ENCODE measurements around the gene PCDHGC3. TPM values are rescaled to one million over a fixed set of nuclear protein-coding genes. Genes with fewer than 3 reads are reported as not detected.

PCDHGC3 gene
- total RNA-seq, 1 donor from 2014 or later: 14.7 TPM

DNA sequence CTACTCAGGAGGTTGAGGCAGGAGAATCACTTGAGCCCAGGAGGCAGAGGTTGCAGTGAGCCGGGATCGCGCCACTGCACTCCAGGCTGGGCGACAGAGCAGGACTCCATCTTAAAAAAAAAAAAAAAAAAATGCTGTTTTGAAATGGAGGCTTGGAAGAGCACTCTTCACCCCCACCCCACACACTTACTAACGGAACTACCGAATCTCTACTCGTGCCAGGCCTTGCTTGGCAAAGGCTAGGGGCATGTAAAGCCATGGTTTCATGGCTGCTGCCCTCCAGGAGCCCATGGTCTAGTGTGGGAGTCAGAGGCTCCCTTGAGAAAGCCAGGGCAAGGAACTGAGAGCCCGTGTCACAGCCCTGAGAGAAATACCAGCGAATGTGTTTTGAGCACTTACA is 34.4 kb downstream of the PCDHGC3 start:
- H3F3A ChIP-seq (ENCODE audit: low read depth): peaks cover 63% of the 10 kb centered on the region
- no peak for DNase-seq (ENCODE audit: low spot score)
- H3K9ac ChIP-seq: no peak overlapping the region
- H4K20me1 ChIP-seq (ENCODE audit: low read depth): peaks cover 16% of the 10 kb centered on the region
- H3K79me2 ChIP-seq (ENCODE audit: low read depth): no peaks in the 10 kb centered on the region
- no peak overlapping the region for H3K27ac ChIP-seq
- peaks cover 15% of the 10 kb centered on the region for H3K36me3 Mint-ChIP-seq
- H3K9me3 Mint-ChIP-seq: no peaks in the 10 kb centered on the region
- H3K9me3 ChIP-seq (ENCODE audit: low read depth): no peaks in the 10 kb centered on the region
- H3K4me3 ChIP-seq: no peak overlapping the region
- no peak overlapping the region for H3K4me2 ChIP-seq
- peaks cover 44% of the 10 kb centered on the region for H3K4me1 ChIP-seq
- H3K27me3 Mint-ChIP-seq (ENCODE audit: insufficient read depth, low read depth): peaks cover 16% of the 10 kb centered on the region
- no peaks in the 10 kb centered on the region for H3K27me3 ChIP-seq
- H3K36me3 ChIP-seq: no peaks in the 10 kb centered on the region
- H3K27ac Mint-ChIP-seq: peak overlapping the region; percentile 99
- no peak overlapping the region for H2AFZ ChIP-seq (replicated peaks)
- peak overlapping the region; percentile 67 for H3K4me3 Mint-ChIP-seq
- TF ChIP-seq, protein P1, sequence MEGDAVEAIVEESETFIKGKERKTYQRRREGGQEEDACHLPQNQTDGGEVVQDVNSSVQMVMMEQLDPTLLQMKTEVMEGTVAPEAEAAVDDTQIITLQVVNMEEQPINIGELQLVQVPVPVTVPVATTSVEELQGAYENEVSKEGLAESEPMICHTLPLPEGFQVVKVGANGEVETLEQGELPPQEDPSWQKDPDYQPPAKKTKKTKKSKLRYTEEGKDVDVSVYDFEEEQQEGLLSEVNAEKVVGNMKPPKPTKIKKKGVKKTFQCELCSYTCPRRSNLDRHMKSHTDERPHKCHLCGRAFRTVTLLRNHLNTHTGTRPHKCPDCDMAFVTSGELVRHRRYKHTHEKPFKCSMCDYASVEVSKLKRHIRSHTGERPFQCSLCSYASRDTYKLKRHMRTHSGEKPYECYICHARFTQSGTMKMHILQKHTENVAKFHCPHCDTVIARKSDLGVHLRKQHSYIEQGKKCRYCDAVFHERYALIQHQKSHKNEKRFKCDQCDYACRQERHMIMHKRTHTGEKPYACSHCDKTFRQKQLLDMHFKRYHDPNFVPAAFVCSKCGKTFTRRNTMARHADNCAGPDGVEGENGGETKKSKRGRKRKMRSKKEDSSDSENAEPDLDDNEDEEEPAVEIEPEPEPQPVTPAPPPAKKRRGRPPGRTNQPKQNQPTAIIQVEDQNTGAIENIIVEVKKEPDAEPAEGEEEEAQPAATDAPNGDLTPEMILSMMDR (IDR thresholded peaks at IDR 0.05): no peak
- TF ChIP-seq EZH2 (IDR thresholded peaks at IDR 0.05): no peak
- TF ChIP-seq EZH2phosphoT487 (IDR thresholded peaks at IDR 0.05): no peak
- H3K4me1 Mint-ChIP-seq: peaks cover 72% of the 10 kb centered on the region

DNA sequence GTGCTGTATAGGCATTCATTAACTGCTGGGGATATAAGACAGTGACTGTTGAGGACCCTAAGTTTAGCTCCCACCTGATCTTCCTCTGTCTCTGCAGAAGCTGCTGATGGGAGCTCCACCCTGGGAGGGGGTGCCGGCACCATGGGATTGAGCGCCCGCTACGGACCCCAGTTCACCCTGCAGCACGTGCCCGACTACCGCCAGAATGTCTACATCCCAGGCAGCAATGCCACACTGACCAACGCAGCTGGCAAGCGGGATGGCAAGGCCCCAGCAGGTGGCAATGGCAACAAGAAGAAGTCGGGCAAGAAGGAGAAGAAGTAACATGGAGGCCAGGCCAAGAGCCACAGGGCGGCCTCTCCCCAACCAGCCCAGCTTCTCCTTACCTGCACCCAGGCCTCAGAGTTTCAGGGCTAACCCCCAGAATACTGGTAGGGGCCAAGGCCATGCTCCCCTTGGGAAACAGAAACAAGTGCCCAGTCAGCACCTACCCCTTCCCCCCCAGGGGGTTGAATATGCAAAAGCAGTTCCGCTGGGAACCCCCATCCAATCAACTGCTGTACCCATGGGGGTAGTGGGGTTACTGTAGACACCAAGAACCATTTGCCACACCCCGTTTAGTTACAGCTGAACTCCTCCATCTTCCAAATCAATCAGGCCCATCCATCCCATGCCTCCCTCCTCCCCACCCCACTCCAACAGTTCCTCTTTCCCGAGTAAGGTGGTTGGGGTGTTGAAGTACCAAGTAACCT is 35.3 kb downstream of the PCDHGC3 start:
- H3K9me3 Mint-ChIP-seq: no peaks in the 10 kb centered on the region
- Histone ChIP-seq H3K4me2 (no peak overlapping the region), H3K79me2 (ENCODE audit: low read depth) (no peaks in the 10 kb centered on the region), H3F3A (ENCODE audit: low read depth) (peaks cover 69% of the 10 kb centered on the region), H3K4me1 (peaks cover 51% of the 10 kb centered on the region), H4K20me1 (ENCODE audit: low read depth) (peaks cover 16% of the 10 kb centered on the region), H3K36me3 (no peaks in the 10 kb centered on the region), H3K4me3 (no peak overlapping the region), H3K27ac (no peak overlapping the region), H3K27me3 (no peaks in the 10 kb centered on the region), H3K9me3 (ENCODE audit: low read depth) (no peaks in the 10 kb centered on the region), H3K9ac (no peak overlapping the region), H2AFZ (replicated peaks) (no peak overlapping the region)
- no peak for DNase-seq (ENCODE audit: low spot score)
- peak overlapping the region; percentile 27 for H3K4me3 Mint-ChIP-seq
- H3K36me3 Mint-ChIP-seq: peaks cover 14% of the 10 kb centered on the region
- TF ChIP-seq, protein P1 (IDR thresholded peaks at IDR 0.05): no peak
- no peak for TF ChIP-seq EZH2phosphoT487 (IDR thresholded peaks at IDR 0.05)
- no peak for TF ChIP-seq EZH2 (IDR thresholded peaks at IDR 0.05)
- peaks cover 16% of the 10 kb centered on the region for H3K27me3 Mint-ChIP-seq (ENCODE audit: insufficient read depth, low read depth)
- peak overlapping the region; percentile 79 for H3K27ac Mint-ChIP-seq
- peaks cover 81% of the 10 kb centered on the region for H3K4me1 Mint-ChIP-seq

DNA sequence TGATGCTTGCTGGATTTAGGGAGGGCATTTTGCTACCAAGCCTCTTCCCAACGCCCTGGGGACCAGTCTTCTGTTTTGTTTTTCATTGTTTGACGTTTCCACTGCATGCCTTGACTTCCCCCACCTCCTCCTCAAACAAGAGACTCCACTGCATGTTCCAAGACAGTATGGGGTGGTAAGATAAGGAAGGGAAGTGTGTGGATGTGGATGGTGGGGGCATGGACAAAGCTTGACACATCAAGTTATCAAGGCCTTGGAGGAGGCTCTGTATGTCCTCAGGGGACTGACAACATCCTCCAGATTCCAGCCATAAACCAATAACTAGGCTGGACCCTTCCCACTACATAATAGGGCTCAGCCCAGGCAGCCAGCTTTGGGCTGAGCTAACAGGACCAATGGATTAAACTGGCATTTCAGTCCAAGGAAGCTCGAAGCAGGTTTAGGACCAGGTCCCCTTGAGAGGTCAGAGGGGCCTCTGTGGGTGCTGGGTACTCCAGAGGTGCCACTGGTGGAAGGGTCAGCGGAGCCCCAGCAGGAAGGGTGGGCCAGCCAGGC is 36.1 kb downstream of the PCDHGC3 start:
- Histone ChIP-seq H3K36me3 (no peaks in the 10 kb centered on the region), H3F3A (ENCODE audit: low read depth) (peaks cover 74% of the 10 kb centered on the region), H3K4me3 (no peak overlapping the region), H3K9me3 (ENCODE audit: low read depth) (no peaks in the 10 kb centered on the region), H3K4me1 (peaks cover 56% of the 10 kb centered on the region), H3K9ac (no peak overlapping the region), H3K27me3 (no peaks in the 10 kb centered on the region), H4K20me1 (ENCODE audit: low read depth) (peaks cover 16% of the 10 kb centered on the region), H2AFZ (replicated peaks) (no peak overlapping the region), H3K4me2 (no peak overlapping the region), H3K79me2 (ENCODE audit: low read depth) (no peaks in the 10 kb centered on the region), H3K27ac (no peak overlapping the region)
- Mint-ChIP-seq H3K4me3 (peak overlapping the region; percentile 27), H3K9me3 (no peaks in the 10 kb centered on the region), H3K36me3 (peaks cover 21% of the 10 kb centered on the region), H3K4me1 (peaks cover 86% of the 10 kb centered on the region), H3K27me3 (ENCODE audit: insufficient read depth, low read depth) (peaks cover 16% of the 10 kb centered on the region), H3K27ac (peak overlapping the region; percentile 79)
- TF ChIP-seq, protein P1 (IDR thresholded peaks at IDR 0.05): no peak
- DNase-seq (ENCODE audit: low spot score): no peak

All from neural progenitor cell (in vitro differentiated cells).